ENCODE data around the gene CX3CL1. TPM values are rescaled to one million over a fixed set of nuclear protein-coding genes. Genes with fewer than 3 reads are reported as not detected.

CX3CL1 gene
- total RNA-seq, 1 experiment from 2014 or later: not detected

DNA sequence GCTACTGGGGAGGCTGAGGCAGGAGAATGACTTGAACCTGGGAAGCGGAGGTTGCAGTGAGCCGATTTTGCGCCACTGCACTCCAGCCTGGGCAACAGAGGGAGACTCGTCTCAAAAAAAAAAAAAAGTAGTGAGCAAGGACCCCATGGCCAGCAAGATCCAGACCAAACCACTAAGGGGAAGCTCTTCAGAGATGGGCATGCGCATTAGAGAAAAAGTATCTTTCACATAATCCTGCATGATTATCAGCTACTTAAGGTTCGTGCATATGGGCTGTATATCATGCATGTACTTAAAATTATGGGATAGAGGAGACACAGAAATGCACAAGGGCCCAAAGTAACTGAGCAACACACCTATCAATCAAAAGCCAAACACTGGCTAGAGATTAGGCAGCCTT is 24.4 kb upstream of the CX3CL1 start:
- CTCF ChIA-PET: no interaction called here
- H3K9me2 ChIP-seq (ENCODE audit: insufficient read depth): no peaks in the 10 kb centered on the region

DNA sequence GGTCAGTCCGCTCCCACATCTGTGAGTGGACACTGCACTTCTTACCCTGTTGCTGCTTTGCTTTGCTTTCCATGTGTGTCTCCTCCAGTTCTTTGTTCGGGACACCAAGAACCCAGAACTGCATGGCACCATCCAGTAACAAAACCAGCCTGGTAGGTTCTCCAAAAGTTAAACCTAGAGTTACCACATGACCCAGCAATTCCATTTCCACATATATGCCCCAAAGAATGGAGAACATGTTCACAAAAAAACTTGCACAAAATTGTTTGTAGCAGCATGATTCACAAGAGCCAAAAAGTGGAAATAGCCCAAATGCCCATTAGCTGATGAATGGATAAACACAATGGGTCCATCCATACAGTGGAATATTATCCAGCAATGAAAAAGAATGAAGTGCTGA is 24.0 kb upstream of the CX3CL1 start:
- no peaks in the 10 kb centered on the region for H3K79me2 ChIP-seq (ENCODE audit: low read depth)
- H3K4me2 ChIP-seq: no peak overlapping the region
- CTCF ChIA-PET: no interaction called here
- BruUV-seq (replicated peaks): no TSS peak
- no peak for TF ChIP-seq EZH2 (IDR thresholded peaks at IDR 0.05; ENCODE audit: low read depth)
- no peak for TF ChIP-seq CTCF (conservative IDR thresholded peaks at IDR 0.05)
- H3K4me1 ChIP-seq (replicated peaks; ENCODE audit: insufficient read depth): no peaks in the 10 kb centered on the region; the same call in 1 of the 2 replicates
- intact Hi-C loops (cut with micrococcal nuclease; ENCODE audit: unreplicated experiment): no loop called here
- peaks cover 27% of the 10 kb centered on the region; the same call in 1 of the 2 replicates for H3K27me3 ChIP-seq (ENCODE audit: insufficient read depth, low read depth)
- H3K9me3 ChIP-seq (ENCODE audit: insufficient read depth, low read depth): peaks cover 7% of the 10 kb centered on the region; the same call in 1 of the 2 replicates
- H2AFZ ChIP-seq: no peak overlapping the region
- DNase-seq: no peak
- H3K36me3 ChIP-seq (ENCODE audit: low read depth): no peaks in the 10 kb centered on the region
- no peak overlapping the region for H3K4me3 ChIP-seq
- no peaks in the 10 kb centered on the region for H3K9me2 ChIP-seq (ENCODE audit: insufficient read depth)
- POLR2A ChIA-PET (ENCODE audit: unreplicated experiment): no interaction called here
- no peaks in the 10 kb centered on the region for H3F3A ChIP-seq (ENCODE audit: insufficient read depth, low read depth)
- H4K20me1 ChIP-seq (ENCODE audit: insufficient read depth): no peaks in the 10 kb centered on the region
- no peak overlapping the region for H3K27ac ChIP-seq

More for the DNA sequence above, 24.4 kb upstream of the CX3CL1 start:
- H3K27me3 ChIP-seq (ENCODE audit: insufficient read depth, low read depth): peaks cover 27% of the 10 kb centered on the region; the same call in 1 of the 2 replicates
- DNase-seq: no peak
- H3K4me1 ChIP-seq (replicated peaks; ENCODE audit: insufficient read depth): peaks cover under 1% of the 10 kb centered on the region; the same call in 1 of the 2 replicates
- H3K36me3 ChIP-seq (ENCODE audit: low read depth): no peaks in the 10 kb centered on the region
- peaks cover 7% of the 10 kb centered on the region; the same call in 1 of the 2 replicates for H3K9me3 ChIP-seq (ENCODE audit: insufficient read depth, low read depth)
- POLR2A ChIA-PET (ENCODE audit: unreplicated experiment): no interaction called here
- H4K20me1 ChIP-seq (ENCODE audit: insufficient read depth): no peaks in the 10 kb centered on the region
- H3K79me2 ChIP-seq (ENCODE audit: low read depth): no peaks in the 10 kb centered on the region
- H3K4me3 ChIP-seq: no peak overlapping the region
- H3K4me2 ChIP-seq: no peak overlapping the region
- TF ChIP-seq EZH2 (IDR thresholded peaks at IDR 0.05; ENCODE audit: low read depth): no peak
- TF ChIP-seq CTCF (conservative IDR thresholded peaks at IDR 0.05): no peak
- peaks cover 3% of the 10 kb centered on the region for H3F3A ChIP-seq (ENCODE audit: insufficient read depth, low read depth)
- no peak overlapping the region for H3K27ac ChIP-seq
- H2AFZ ChIP-seq: no peak overlapping the region
- intact Hi-C loops (cut with micrococcal nuclease; ENCODE audit: unreplicated experiment): no loop called here
- no TSS peak for BruUV-seq (replicated peaks)

GRCh38 chr16:57349212-57350031 is 22.9 kb upstream of the CX3CL1 start:
- Histone ChIP-seq H3K4me3 (no peak overlapping the region), H3K4me1 (replicated peaks; ENCODE audit: insufficient read depth) (no peaks in the 10 kb centered on the region), H3K27me3 (ENCODE audit: insufficient read depth, low read depth) (peaks cover 27% of the 10 kb centered on the region; the same call in 1 of the 2 replicates), H3F3A (ENCODE audit: insufficient read depth, low read depth) (no peaks in the 10 kb centered on the region), H3K9me2 (ENCODE audit: insufficient read depth) (no peaks in the 10 kb centered on the region), H3K9me3 (ENCODE audit: insufficient read depth, low read depth) (peaks cover 7% of the 10 kb centered on the region; the same call in 1 of the 2 replicates), H2AFZ (no peak overlapping the region), H3K79me2 (ENCODE audit: low read depth) (no peaks in the 10 kb centered on the region), H4K20me1 (ENCODE audit: insufficient read depth) (no peaks in the 10 kb centered on the region), H3K4me2 (no peak overlapping the region), H3K27ac (no peak overlapping the region), H3K36me3 (ENCODE audit: low read depth) (no peaks in the 10 kb centered on the region)
- ChIA-PET POLR2A (ENCODE audit: unreplicated experiment) (no interaction called here), CTCF (no interaction called here)
- TF ChIP-seq EZH2 (IDR thresholded peaks at IDR 0.05; ENCODE audit: low read depth) (no peak), CTCF (conservative IDR thresholded peaks at IDR 0.05) (no peak)
- DNase-seq: no peak
- no TSS peak for BruUV-seq (replicated peaks)
- intact Hi-C loops (cut with micrococcal nuclease; ENCODE audit: unreplicated experiment): no loop called here

All from PC-9 (cell line).